Activated T-cell treated with anti-CD3 and anti-CD28 coated beads, Interleukin-2, amount 50 U/mL, for 24 hours (primary cell): ENCODE results near the gene TBC1D2.

Experiments used
- DNase-seq: peaks from one replicate; pipeline ENCODE4 v3.0.0-alpha.2; 2020
- H3K27ac Mint-ChIP-seq: 2 replicates; pipeline ENCODE4 v1.8.0; 2020; ENCODE audit warnings: mild to moderate bottlenecking, mixed read lengths
- H3K27me3 Mint-ChIP-seq: 2 replicates; pipeline ENCODE4 v1.8.0; 2020; ENCODE audit warnings: mixed read lengths
- H3K36me3 Mint-ChIP-seq: 2 replicates; pipeline ENCODE4 v1.8.0; 2020; ENCODE audit warnings: low read depth, mixed read lengths
- H3K4me1 Mint-ChIP-seq: 2 replicates; pipeline ENCODE4 v1.8.0; 2020; ENCODE audit warnings: low read depth, mixed read lengths
- H3K4me3 Mint-ChIP-seq: 2 replicates; pipeline ENCODE4 v1.8.0; 2020; ENCODE audit warnings: mild to moderate bottlenecking, moderate library complexity, mixed read lengths
- H3K9me3 Mint-ChIP-seq: 2 replicates; pipeline ENCODE4 v1.8.0; 2020; ENCODE audit warnings: mixed read lengths

TBC1D2 gene

GRCh38 chr9:98150721-98151120 is 104.7 kb downstream of the TBC1D2 start:
- H3K4me3 Mint-ChIP-seq = no peak overlapping the region
- peaks cover 1% of the 10 kb centered on the region for H3K4me1 Mint-ChIP-seq
- no peaks in the 10 kb centered on the region for H3K9me3 Mint-ChIP-seq
- H3K27me3 Mint-ChIP-seq = no peaks in the 10 kb centered on the region
- H3K36me3 Mint-ChIP-seq = peaks cover 9% of the 10 kb centered on the region
- DNase-seq = no peak
- H3K27ac Mint-ChIP-seq = no peak overlapping the region

GRCh38 chr9:98150164-98150563 is 105.3 kb downstream of the TBC1D2 start:
- no peak overlapping the region for H3K27ac Mint-ChIP-seq
- H3K4me1 Mint-ChIP-seq = peaks cover 1% of the 10 kb centered on the region
- no peak for DNase-seq
- H3K9me3 Mint-ChIP-seq = no peaks in the 10 kb centered on the region
- H3K4me3 Mint-ChIP-seq = no peak overlapping the region
- peaks cover 7% of the 10 kb centered on the region for H3K36me3 Mint-ChIP-seq
- no peaks in the 10 kb centered on the region for H3K27me3 Mint-ChIP-seq

- Mint-ChIP-seq H3K27ac (no peak overlapping the region), H3K36me3 (peaks cover 7% of the 10 kb centered on the region), H3K4me1 (peaks cover 1% of the 10 kb centered on the region), H3K4me3 (no peak overlapping the region), H3K27me3 (no peaks in the 10 kb centered on the region), H3K9me3 (no peaks in the 10 kb centered on the region)
- no peak for DNase-seq
Measured at GRCh38 chr9:98149422-98149821, 106.0 kb downstream of the TBC1D2 start.
